IPS-NIHi11 (cell line): ENCODE data around the gene SLC1A5.

Experiments used
- DNase-seq: peaks from one replicate; pipeline ENCODE4 v3.0.0; 2012; ENCODE audit warnings: mixed read lengths, low spot score

SLC1A5 gene

GRCh38 chr19:46725036-46725820 lies 63.2 kb downstream of the SLC1A5 start:
- no peak for DNase-seq
